DND-41 (cell line): ENCODE data around the gene PTPDC1.

Source experiments
- EZH2 ChIP-seq: IDR thresholded peaks from 3 replicates; pipeline ENCODE4 v1.6.1; 2012; ENCODE audit warnings: borderline replicate concordance, low read depth, mild to moderate bottlenecking, moderate library complexity, low read length, inconsistent platforms; ENCODE audit not compliant: severe bottlenecking
- TF ChIP-seq, protein P1 (sequence below): IDR thresholded peaks from 2 replicates; pipeline ENCODE4 v1.5.1; 2012; ENCODE audit warnings: borderline replicate concordance, low read length, moderate library complexity, mild to moderate bottlenecking; ENCODE audit not compliant: poor library complexity, severe bottlenecking; ENCODE audit errors: extremely low read depth

DNA sequence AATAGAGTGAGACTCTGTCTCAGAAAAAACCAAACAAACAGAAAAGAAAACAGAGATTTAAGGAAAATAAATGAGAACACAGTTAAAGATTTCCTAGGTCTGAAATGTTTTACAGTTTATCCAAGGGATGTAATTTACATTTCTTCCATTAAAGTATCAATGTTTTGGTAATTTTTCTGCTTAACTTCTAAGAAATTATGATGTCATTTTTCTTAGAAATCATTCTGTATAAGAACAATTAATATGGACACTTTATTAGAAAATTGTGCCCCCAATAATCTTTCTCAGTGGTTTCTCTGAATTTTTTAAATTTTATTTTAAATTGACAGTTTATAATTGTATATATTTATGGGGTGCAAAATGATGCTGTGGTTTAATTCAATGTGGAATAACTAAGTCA is 49.8 kb upstream of the PTPDC1 start:
- TF ChIP-seq, protein P1, sequence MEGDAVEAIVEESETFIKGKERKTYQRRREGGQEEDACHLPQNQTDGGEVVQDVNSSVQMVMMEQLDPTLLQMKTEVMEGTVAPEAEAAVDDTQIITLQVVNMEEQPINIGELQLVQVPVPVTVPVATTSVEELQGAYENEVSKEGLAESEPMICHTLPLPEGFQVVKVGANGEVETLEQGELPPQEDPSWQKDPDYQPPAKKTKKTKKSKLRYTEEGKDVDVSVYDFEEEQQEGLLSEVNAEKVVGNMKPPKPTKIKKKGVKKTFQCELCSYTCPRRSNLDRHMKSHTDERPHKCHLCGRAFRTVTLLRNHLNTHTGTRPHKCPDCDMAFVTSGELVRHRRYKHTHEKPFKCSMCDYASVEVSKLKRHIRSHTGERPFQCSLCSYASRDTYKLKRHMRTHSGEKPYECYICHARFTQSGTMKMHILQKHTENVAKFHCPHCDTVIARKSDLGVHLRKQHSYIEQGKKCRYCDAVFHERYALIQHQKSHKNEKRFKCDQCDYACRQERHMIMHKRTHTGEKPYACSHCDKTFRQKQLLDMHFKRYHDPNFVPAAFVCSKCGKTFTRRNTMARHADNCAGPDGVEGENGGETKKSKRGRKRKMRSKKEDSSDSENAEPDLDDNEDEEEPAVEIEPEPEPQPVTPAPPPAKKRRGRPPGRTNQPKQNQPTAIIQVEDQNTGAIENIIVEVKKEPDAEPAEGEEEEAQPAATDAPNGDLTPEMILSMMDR: no peak
- no peak for TF ChIP-seq EZH2
